AML-193 (cell line): ENCODE results near the gene PRR35.

Experiments
- DNase-seq, 2 experiments: peaks; one replicate each; lab custom pipeline; 2025; lab: John Stamatoyannopoulos, UW

Gene PRR35

DNA sequence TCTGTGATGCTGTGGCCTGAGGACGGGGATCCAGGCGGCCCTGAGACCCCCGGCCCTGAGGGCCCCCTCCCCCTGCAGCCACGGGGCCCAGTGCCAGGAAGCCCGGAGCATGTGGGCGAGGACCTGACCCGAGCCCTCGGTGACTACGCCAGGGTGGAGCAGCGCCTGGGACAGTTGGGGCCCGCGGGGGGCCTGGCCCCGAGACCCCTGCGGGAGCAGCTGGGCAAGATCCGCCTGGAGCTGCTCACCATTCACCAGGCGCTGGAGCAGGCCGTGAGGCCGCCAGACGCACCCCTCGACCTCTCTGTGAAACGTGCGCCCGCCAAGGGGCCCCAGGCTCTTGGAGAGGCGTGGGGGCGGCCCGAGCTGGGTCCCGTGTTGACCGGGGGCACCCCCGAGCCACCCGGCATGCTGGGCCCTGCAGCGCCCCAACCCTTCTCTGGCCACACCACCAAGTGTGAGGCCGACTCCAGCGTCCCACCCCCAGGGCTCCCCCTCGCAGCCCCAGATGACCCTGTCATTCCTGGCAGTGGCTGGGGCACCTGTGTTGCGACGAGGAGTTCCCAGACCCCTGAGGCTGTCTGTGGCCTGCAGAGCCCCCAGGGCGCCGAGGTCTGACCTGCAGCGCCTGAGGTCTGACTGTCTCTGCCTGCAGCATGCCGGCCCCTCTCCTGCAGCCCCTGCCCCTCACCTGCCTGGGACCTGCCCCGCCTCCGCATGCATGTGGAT lies 4.7 kb downstream of the PRR35 start:
- no peak for DNase-seq

DNA sequence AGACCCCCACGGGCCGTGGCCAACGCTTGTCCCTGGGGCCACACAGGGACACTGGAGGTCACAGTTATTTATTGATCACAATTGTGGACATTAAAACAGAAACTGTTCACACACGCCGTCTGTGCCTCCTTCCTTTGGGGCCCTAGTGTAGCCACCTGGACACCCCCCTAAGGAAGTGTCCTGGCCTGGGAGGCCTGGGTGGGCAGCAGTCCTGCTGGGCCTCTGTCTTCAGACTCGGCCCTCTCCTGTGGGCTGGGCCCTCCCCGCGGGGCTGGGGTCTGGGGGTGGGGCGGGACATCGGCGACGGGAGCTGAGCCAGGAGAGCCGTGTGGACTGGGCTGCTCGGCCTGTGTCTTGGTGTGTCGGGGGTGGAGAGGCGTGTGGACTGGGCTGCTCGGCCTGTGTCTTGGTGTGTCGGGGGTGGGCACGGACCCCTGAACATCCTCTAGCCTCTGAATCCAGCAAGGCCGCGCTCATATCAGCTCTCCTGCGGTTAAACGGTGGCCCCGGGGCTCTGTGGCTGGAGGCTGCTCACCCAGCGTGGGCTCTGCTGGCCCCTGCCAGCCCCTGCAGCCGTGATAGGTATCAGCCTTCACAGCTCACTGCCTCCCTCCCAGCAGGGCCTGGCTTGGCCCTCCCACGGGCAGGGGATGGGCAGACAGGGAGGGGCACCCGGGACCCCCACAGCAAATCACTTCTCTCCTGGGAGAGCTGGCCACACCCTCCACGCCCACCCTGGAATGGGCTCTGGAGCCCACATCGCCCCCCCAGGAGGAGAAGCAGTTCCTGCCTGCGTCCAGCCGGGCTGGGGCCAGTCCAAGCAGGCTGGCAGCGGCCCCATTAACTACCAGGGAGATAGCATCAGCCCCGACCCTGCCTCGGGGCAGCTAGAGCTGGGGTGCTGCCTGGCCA lies 5.5 kb downstream of the PRR35 start:
- DNase-seq: no peak

DNA sequence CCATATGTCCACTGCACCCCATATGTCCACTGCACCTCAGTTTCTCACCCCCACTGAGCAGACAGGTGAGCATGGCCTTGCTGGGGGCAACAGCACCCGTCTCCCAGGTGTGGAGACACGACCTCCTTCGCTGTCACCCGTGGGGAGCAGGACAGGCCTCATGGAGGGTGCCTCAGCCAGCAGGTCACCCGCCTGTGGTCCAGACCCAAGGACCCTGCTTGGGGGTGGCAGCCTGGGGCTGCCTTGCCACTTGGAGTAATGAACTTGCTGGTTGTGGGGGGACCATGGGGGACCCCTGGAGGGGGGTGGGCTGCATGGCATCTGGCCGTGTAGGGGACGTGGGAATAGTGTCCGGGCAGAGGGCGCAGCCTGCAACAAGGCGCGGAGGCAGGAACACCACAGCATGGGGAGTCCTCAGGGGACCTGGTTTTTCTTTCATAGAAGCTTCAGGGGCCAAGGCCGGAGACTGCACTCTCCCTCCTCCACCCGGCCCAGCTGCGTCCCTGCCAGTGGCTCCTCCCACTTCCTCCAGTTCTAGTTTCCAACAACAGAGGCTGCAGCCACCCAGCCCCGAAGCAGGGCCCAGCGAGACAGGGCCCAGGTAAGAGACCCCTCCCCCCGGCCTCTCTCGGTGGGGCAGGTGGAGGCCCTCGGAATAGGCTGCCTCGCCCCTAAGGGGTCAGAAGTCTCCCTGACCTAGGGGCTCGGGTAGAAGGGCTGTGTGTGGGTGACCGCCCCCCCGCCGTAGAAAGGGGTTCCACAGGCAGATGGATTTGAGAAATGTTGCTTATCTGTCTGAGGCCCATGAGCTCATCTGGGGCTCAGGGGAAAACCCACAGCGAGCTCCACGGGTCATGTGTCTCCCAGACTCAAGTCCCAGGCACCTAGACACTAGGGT lies 6.5 kb downstream of the PRR35 start, which contains the start of gene NHLRC4:
Gene NHLRC4 (plus strand): TSS at position 531 of the 898 bp plus-strand sequence. CDS start 1,043 bp downstream, outside the sequence.
- peak in 1 of 2 experiments; percentile 37 for DNase-seq

DNA sequence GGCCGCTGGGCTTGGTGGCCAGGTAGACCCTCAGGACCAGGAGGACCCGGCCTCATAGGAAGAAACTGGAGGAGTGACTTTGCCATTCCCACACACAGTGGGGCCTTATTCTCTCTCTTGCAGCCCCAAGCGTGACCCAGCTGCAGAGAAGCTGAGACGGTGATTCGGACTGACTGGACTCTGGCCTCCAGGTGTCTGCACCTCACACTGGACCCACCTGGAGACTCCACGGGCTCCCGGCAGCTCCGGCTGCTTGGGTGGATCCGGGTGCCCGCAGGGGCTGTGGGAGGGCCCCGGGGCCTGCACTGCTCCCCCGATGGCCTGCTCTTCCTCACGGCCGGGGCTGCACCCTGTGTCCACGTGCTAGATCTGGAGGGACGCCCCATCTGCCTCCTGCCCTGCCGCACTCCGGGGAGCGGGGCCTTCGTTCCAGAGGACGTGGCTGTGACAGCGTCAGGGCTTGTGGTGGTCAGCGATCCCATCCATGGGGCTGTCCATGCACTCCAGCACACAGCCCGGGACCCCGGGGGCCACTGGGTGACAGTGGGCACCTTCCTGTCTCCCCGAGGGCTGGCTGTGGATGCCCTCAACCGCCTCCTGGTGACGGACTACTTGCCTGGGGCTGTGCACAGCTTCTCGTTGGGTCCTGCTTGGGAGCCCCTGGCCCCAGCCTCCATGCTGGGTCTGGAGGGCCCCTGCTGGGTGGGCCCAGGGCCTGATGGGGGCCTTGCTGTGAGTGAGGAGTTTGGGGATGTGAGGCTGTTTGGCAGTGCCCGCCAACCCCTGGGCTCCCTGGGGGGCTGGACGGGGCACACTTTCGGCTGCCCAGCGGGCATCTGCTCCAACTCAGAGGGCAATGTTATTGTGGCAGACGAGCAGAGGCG lies 7.4 kb downstream of the PRR35 start:
- no peak for DNase-seq

DNA sequence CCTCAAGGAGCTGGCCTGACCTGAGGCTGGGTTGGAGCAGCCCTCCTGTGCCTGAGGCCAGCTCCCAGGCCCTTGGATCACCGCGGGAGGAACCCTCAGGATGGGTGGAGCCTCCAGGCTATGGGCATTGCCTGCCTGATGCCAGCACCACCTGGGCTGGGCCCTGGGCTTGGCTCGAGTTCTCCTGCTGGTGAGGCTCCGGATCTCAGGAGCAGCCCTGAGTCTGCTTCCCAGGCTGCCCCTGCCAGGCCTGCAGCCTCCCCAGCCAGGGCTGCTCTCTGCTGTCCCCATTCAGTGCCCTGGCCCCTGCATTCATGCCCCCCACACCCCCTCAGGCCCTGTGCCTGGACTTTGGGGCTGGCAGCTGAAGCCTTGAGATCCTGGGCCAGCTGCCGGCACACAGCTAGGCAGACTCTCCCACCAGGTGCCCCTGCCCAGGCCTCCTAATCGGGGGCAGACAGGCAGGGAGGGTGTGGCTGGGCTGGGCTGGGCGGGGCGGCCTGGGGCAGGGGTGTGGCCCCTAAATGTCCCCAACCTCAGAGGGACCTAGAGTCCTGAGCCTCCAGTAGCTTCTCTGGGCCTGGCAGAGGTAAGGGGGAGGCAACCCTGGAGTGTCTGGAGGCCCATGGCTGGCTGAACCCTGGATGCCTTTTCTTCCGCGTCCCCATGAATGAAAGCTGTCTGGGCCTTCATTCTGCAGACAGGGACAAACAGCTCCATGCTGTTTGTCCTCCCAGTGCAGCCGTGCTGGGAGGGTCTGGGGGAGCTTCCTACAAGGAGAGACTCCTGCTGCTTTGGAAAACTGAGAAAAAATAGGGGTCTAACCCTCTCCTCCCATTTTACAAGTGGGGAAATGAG lies 8.4 kb downstream of the PRR35 start:
- DNase-seq: no peak

DNA sequence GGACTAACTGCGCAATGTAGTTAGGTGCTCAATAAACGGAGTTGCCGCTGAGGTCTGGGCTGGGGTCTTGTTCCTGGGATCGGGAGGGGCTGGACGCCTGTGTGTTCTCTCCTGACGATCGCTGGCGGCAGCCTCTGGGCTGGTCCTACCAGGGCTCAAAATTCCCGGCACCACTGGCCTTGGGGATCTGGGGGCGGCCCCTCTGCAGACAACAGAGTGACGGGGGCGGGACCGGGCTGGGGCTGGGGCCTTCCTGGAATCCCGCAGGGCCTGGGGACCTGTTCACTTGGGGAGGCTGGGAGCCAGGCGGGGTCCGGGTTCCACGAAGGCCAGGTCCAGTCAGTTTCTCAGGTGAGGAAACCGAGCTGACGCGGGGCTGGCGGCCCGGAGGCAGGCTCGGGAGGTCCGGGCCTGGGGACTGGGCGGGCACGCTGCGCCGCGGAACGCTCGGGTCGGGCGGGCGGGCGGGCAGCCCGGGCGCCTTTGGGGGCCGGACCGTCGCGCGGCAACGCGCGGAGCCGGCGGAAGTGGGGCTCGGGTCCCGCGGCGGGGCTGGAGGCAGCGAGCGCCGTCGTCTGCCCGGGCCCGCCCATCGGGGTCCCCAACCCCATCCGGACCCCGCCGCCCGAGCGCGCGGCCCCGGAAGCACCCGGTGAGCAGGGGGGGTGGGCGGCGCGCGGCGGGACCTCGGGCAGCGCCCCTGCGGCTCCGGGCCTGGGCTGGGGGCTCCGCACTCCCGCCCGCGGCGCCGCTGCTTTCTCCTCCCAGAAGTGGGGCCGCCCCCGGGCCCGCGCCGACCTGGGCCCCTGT lies 9.5 kb downstream of the PRR35 start, which contains the start of gene PIGQ:
Gene PIGQ (plus strand): TSS at position 524 of the 810 bp plus-strand sequence. CDS start 4,107 bp downstream, outside the sequence.
- DNase-seq: no peak

DNA sequence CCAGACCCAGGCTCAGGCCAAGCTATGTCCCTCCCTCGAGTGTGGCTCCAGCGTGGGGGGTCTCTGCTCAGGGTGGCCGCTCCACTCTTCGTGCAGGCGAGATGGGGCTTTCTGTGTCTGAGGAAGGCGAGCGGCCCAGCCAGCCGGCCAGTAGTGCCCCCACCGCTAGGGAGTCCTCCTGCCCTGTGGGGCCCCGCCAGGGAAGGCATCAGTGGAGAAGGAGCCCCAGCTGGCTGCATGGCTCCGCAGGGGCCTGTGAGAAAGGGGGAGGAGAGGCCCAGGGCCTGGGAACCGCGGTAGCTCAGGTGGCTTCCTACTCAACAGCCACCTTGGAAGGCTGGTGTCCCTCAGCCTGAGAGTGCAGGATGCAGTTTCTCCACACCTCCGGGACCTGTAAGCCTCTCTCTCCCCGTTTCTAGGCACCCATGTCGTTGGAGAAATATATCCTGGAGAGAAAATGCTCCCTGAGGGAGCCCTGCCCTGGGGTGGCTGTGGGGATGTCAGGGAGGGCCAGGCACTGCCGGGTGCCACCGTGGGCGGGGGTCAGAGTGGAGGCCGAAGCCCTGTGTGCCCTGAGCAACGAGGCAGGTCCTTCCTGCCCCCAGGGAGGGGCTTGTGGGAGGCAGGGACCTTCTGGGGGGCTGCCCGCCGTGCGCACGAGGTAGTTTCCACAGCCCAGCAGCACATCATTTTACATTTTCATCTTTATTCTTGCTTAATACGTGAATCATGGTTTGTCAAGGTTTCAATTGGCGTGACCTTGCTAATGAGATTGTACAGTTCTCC lies 12.9 kb downstream of the PRR35 start:
- DNase-seq: no peak

DNA sequence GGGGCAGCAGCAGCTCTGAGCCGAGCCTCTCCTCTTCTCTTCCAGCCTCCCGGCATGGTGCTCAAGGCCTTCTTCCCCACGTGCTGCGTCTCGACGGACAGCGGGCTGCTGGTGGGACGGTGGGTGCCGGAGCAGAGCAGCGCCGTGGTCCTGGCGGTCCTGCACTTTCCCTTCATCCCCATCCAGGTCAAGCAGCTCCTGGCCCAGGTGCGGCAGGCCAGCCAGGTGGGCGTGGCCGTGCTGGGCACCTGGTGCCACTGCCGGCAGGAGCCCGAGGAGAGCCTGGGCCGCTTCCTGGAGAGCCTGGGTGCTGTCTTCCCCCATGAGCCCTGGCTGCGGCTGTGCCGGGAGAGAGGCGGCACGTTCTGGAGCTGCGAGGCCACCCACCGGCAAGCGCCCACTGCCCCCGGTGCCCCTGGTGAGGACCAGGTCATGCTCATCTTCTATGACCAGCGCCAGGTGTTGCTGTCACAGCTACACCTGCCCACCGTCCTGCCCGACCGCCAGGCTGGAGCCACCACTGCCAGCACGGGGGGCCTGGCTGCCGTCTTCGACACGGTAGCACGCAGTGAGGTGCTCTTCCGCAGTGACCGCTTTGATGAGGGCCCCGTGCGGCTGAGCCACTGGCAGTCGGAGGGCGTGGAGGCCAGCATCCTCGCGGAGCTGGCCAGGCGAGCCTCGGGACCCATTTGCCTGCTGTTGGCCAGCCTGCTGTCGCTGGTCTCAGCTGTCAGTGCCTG lies 14.0 kb downstream of the PRR35 start:
- DNase-seq: no peak

DNA sequence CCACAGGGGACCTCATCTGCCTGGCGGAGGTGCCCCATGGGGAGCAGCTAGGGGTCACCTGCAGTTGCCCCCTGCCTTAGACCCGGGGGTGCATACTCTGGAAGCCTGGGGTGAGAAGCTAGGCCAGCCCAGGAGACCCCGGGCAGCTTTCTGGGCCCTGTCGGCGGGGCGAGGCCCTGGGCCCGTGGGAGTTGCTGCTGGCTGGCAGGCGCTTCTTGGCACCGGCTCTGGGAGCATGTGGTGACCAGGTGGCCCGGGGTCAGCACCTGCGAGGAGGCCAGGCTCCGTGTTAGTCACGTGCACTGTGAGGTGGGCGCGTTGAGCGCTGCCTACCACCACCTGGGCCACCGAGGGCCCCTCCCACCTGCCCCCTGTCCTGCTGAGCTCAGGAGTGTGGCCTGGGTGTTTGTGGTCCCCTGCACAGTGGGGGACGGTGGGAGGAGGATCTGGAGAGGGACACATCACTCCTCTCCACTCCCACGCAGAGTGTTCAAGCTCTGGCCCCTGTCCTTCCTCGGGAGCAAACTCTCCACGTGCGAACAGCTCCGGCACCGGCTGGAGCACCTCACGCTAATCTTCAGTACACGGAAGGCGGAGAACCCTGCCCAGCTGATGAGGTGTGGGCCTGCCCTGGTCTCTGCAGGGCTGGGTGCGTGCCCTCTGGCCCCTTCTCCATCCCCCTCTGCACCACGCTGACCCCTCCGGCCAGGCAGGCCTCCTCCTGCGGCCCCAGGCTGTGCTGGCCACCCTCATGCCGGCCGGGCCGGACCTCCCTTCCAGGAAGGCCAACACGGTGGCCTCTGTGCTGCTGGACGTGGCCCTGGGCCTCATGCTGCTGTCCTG lies 15.4 kb downstream of the PRR35 start:
- DNase-seq: no peak

DNA sequence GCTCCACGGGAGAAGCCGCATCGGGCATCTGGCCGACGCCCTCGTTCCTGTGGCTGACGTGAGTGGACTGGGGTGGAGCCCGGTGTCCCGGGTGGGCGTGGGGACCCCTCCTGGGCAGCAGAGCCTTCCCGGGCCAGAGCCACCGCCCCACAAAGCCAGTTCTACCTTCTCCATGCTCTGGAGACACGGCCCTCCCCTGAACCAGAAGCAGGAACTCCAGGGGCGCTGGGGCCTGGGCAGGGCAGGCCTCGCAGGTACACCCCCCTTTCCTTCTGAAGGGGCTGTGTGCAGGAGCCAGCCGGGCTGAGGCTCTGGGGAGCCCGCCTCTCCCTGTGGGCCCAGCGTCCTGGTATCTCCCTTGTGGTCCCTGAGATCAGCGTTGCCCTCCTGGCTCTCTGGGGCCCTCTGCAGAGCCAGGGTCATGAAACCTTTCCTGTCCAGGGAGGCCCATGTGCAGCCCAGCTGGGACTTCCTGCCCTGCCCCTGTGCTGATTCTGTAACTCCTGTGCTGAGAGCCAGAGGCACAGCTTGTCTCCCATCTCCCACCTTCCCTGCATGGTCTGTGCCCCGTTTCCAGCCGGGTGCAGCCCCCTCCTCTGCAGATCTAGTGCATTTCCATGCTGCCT lies 16.1 kb downstream of the PRR35 start:
- DNase-seq: no peak

DNA sequence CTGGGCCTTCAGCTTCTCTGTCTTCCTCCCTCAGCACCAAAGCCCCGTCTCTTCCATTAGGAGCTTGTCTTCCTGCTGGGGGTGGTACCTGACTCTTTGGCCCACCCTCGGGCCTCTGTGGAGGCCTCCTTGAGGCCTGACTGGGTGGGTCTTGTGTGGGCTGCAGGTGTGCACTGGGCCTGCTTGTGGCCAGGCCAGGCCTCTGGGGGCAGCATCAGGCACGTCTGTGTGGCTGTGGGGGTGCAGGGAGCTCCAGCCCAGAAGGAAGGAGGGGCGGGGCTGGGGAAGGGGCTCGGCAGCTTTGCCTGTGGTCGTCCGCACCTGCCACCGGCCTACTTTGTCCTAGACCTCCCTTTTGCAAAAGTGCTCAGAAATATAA lies 16.6 kb downstream of the PRR35 start:
- no peak for DNase-seq

DNA sequence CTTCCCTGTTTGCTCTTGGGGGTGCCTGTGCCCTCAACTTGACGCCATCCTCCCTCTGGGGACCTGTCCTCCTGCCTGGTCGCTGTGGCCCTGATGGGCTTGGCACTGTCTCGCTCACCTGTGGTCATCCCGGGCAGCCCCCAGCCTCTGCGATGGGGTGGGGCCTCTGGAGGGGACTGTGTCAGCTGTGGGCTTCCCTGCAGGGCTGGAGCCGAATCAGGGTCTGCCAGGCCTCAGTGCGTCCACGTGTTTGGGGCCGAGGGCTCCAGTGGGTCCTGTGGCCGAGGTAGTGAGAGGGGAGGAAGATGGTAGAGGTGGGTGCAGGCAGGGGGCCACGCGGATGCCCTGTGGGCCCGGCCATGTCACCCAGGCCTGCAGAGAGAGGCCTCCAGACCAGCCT lies 17.6 kb downstream of the PRR35 start:
- no peak for DNase-seq

DNA sequence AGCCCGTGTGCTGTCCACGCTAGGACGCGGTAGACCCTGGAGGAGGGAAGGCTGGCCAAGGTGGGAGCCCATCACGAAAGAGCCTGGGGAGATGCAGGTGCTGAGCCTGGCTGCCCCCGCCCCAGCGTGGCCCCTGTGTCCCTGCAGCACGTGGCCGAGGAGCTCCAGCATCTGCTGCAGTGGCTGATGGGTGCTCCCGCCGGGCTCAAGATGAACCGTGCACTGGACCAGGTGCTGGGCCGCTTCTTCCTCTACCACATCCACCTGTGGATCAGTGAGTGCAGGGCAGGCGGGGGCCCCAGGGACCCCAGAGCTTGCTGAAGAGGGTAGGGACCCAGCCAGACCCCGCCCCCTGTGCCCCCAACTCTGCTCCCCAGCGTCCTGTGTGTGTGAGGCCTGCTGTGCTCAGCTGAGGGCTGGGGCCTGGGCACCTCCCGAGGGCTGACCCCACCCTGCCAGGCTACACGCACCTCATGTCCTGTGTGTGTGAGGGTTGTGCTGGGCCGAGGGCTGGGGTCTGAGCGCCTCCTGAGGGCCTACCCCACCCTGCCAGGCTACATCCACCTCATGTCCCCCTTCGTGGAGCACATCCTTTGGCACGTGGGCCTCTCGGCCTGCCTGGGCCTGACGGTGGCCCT lies 18.2 kb downstream of the PRR35 start:
- DNase-seq: no peak

DNA sequence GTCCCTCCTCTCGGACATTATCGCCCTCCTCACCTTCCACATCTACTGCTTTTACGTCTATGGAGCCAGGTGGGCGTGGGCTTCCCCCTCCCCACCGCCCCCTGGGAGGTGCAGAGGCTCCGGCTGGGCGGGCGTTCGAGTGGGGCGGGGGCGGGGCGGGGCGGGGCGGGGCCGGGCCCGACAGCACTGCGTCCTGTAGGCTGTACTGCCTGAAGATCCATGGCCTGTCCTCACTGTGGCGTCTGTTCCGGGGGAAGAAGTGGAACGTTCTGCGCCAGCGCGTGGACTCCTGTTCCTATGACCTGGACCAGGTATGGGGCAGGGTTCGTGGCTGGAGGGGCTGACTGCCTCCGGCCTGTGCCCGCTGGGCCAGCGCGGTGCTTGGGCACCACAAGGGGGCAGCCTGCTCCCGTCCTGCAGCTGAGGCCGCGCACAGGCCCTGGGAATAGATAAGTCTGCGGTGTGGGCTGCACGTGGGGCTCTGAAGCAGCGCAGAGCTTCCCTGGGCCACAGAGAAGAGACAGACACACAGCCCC lies 18.7 kb downstream of the PRR35 start:
- DNase-seq: peak in 1 of 2 experiments; percentile 31
